Activated CD8-positive, alpha-beta T cell treated with anti-CD3 and anti-CD28 coated beads for 36 hours (primary cell): Measurements from ENCODE around the gene NOD2. TPM values are rescaled to one million over a fixed set of nuclear protein-coding genes. Genes with fewer than 3 reads are reported as not detected.

ENCODE experiments used
- ATAC-seq: fragments of 200-7000 bp; cut with Tn5 transposase; one replicate; pipeline ENCODE4 v1.10.0; 2021; ENCODE audit warnings: mild to moderate bottlenecking, moderate library complexity
- CTCF ChIA-PET: fragments of 350-600 bp; sonication (Branson Sonifier 250); formaldehyde crosslinking; loops from one replicate; lab custom pipeline; 2021; ENCODE audit warnings: antibody characterized with exemption; lab: Charles Lee
- POLR2A ChIA-PET: fragments of 350-600 bp; sonication (Branson Sonifier 250); formaldehyde crosslinking; loops from one replicate; lab custom pipeline; 2021; ENCODE audit warnings: antibody characterized with exemption; lab: Charles Lee
- DNase-seq: peaks from one replicate; pipeline ENCODE4 v3.0.0-alpha.2; 2020
- H3K27ac Mint-ChIP-seq: one replicate; pipeline ENCODE4 v1.8.0; 2021; ENCODE audit warnings: mild to moderate bottlenecking, mixed read lengths
- H3K27me3 Mint-ChIP-seq: one replicate; pipeline ENCODE4 v1.8.0; 2021; ENCODE audit warnings: mixed read lengths
- H3K36me3 Mint-ChIP-seq: one replicate; pipeline ENCODE4 v1.8.0; 2021; ENCODE audit warnings: low read depth, mixed read lengths
- H3K4me1 Mint-ChIP-seq: one replicate; pipeline ENCODE4 v1.8.0; 2021; ENCODE audit warnings: low read depth, mixed read lengths
- H3K4me3 Mint-ChIP-seq: one replicate; pipeline ENCODE4 v1.8.0; 2021; ENCODE audit warnings: mild to moderate bottlenecking, moderate library complexity, mixed read lengths
- H3K9me3 Mint-ChIP-seq: one replicate; pipeline ENCODE4 v1.8.0; 2021; ENCODE audit warnings: mixed read lengths
- intact Hi-C: fragments of 100-400 bp; cut with micrococcal nuclease; formaldehyde crosslinking; loops from one replicate; pipeline ENCODE4 v1.10.0; 2022
- total RNA-seq, 2 experiments: library from RNA; stranded (reverse); gene quantifications; one replicate each; pipeline ENCODE4 v1.2.3, GENCODE V29; 2021
- TF ChIP-seq, protein P1 (sequence below): fragments of 200-600 bp; IDR thresholded peaks from one replicate; pipeline ENCODE4 v1.8.0; 2022; ENCODE audit warnings: antibody characterized with exemption, mild to moderate bottlenecking

Gene NOD2
- total RNA-seq, 2 experiments from 2014 or later, result 1.1 to 1.6 TPM

DNA sequence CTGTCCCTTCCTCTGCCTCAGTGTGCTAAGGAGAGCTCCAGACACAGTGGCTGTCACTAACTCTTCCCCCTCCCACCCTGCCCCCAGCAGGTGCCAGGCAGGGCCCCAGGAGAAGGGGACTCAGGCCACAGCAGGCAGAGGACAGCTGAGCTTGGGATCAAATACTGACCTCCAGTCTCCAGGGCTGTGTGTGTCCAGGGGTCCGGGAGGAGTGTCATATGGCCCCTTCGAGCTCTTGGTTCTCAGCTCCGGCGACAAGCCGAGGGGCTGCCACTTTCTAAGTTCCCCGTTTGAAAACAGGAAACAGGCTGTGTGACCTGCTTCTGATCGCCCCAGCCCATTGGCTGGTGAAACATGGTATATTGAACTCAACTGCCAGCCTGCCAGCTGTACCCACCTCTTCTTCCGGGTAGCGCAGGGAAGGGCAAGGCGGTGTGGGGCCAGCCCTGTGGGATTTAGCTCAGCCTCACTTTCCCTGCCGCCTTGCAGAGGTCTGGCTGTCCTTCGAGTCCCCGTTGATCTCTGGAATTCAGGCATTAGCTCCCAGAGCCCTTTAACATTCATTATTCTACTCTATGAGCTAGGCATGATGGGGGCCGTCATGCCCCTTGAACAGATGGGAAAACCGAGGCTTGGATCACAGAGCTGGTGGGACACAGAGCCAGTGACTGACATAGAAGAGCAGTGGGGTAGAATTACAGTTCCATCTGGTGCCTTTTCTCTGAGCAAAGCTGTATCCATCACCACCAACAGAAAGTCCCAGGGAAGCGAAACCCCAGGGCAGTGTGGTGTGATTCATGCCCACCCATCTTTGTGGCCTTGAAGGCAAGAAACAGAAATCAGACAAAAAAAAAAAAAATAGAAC, 12.2 kb upstream of the NOD2 start, which contains the start of gene SNX20:
Gene SNX20 (minus strand): TSS at position 292 of the 865 bp plus-strand sequence. CDS start 3,786 bp downstream, outside the sequence.
- ChIA-PET CTCF (interaction anchor here (0.8 to 9.7 kb wide), 8 partner anchors 10 to 125 kb away, joined by 3 to 168 read pairs (median 13); partner anchors contain the start of gene CYLD), POLR2A (interaction anchor here (1.1 to 5.1 kb wide), 8 partner anchors 13 to 408 kb away, joined by 4 to 59 read pairs (median 4); no protein-coding TSS in a partner anchor)
- H3K36me3 Mint-ChIP-seq, result peaks cover 32% of the 10 kb centered on the region
- ATAC-seq (peak; percentile 83), DNase-seq (peak; percentile 81)
- no peaks in the 10 kb centered on the region for H3K27me3 Mint-ChIP-seq
- H3K4me1 Mint-ChIP-seq, result peaks cover 79% of the 10 kb centered on the region
- H3K9me3 Mint-ChIP-seq, result no peaks in the 10 kb centered on the region
- H3K27ac Mint-ChIP-seq, result peak within 1 kb of the TSS; percentile 93
- peak within 1 kb of the TSS; percentile 78 for H3K4me3 Mint-ChIP-seq
- intact Hi-C loops, result loop anchor here (5.0 kb wide), 1 partner anchor 66 kb away; no protein-coding TSS in a partner anchor
- TF ChIP-seq, protein P1, sequence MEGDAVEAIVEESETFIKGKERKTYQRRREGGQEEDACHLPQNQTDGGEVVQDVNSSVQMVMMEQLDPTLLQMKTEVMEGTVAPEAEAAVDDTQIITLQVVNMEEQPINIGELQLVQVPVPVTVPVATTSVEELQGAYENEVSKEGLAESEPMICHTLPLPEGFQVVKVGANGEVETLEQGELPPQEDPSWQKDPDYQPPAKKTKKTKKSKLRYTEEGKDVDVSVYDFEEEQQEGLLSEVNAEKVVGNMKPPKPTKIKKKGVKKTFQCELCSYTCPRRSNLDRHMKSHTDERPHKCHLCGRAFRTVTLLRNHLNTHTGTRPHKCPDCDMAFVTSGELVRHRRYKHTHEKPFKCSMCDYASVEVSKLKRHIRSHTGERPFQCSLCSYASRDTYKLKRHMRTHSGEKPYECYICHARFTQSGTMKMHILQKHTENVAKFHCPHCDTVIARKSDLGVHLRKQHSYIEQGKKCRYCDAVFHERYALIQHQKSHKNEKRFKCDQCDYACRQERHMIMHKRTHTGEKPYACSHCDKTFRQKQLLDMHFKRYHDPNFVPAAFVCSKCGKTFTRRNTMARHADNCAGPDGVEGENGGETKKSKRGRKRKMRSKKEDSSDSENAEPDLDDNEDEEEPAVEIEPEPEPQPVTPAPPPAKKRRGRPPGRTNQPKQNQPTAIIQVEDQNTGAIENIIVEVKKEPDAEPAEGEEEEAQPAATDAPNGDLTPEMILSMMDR, result no peak

DNA sequence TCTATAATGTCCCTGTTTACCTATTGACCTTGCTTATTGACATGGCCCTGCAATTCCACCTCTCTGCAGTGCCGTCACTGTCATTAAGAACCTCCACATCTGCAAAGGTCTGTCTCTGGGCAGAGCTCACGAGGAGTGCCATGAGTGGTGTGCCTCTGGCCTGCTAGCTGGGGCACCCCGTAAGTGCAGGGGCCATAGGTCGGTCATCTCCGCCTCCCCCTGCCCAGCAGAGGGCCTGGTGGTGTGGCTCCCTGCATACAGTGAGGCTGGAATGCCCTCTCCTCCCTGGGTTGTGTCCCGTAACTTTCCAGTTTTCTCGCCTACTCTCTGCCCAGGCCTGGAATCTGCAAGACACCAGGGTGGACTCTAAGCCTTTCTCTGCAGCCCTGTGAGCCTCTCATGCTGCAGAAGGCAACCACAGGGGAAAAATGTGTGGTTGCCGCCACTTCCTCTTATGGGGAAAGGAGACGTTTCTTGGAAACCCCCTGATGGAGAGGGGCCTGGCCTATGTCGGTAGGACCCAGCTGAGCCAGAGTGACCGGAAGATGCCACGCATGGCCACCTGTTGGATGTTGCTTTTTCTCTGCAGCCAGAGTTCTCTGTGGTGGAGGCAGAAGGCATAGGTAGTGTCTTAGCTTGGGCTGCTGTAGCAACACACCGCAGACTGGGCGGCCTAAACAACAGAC, 9.6 kb upstream of the NOD2 start:
- ATAC-seq (peak; percentile 21), DNase-seq (peak; percentile 78)
- H3K36me3 Mint-ChIP-seq, result peaks cover 7% of the 10 kb centered on the region
- H3K27ac Mint-ChIP-seq, result peak overlapping the region; percentile 81
- H3K4me3 Mint-ChIP-seq, result peak overlapping the region; percentile 19
- ChIA-PET POLR2A (interaction anchor here (1.0 to 4.4 kb wide), 4 partner anchors 13 to 73 kb away, joined by 3 to 19 read pairs (median 8); no protein-coding TSS in a partner anchor), CTCF (interaction anchor here (1.2 to 9.7 kb wide), 4 partner anchors 12 to 61 kb away, joined by 3 to 168 read pairs (median 8); no protein-coding TSS in a partner anchor)
- intact Hi-C loops, result loop anchor here (5.0 kb wide), 1 partner anchor 63 kb away; no protein-coding TSS in a partner anchor
- H3K27me3 Mint-ChIP-seq, result no peaks in the 10 kb centered on the region
- TF ChIP-seq, protein P1, result no peak
- no peaks in the 10 kb centered on the region for H3K9me3 Mint-ChIP-seq
- peaks cover 58% of the 10 kb centered on the region for H3K4me1 Mint-ChIP-seq

DNA sequence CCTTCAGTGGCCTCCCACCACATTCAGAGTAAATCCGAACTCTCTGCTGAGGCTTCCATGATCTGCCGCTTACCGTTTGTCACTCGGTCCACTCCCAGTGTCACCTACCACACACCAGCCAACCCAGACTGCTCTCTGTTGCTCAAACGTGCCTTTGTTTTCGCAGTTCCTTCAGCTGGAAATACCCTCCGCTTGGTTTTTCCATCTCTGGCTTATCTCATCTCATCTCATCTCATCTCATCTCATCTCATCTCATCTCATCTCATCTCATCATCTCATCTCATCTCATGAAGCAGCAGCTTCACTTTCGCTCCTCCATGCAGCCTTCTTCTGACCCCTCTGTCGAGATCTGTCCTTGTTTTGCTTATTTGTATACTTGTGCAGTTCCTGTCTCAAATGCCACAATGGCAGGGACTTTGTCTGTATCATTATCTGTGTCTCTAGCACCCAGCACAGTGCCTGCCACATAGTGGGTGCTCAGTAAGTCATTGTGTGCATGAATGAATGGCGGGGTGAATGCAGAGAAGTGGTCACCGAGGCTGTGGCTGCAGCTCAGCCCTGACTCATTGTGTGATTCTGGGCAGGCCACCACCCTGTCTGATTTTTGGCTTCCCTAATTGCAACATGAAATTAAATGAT, 8.5 kb upstream of the NOD2 start:
- DNase-seq (peak; percentile 50), ATAC-seq (peak; percentile 13)
- ChIA-PET POLR2A (interaction anchor here (0.9 to 4.4 kb wide), 6 partner anchors 9 to 72 kb away, joined by 3 to 19 read pairs (median 4); no protein-coding TSS in a partner anchor), CTCF (interaction anchor here (0.6 to 2.6 kb wide), 10 partner anchors 10 to 748 kb away, joined by 3 to 12 read pairs (median 3); no protein-coding TSS in a partner anchor)
- Mint-ChIP-seq H3K4me3 (peak overlapping the region; percentile 22), H3K9me3 (no peaks in the 10 kb centered on the region), H3K27me3 (no peaks in the 10 kb centered on the region), H3K4me1 (peaks cover 54% of the 10 kb centered on the region), H3K27ac (peak overlapping the region; percentile 81), H3K36me3 (peaks cover 4% of the 10 kb centered on the region)
- intact Hi-C loops, result loop anchor here (5.0 kb wide), 1 partner anchor 62 kb away; no protein-coding TSS in a partner anchor
- TF ChIP-seq, protein P1, result no peak

DNA sequence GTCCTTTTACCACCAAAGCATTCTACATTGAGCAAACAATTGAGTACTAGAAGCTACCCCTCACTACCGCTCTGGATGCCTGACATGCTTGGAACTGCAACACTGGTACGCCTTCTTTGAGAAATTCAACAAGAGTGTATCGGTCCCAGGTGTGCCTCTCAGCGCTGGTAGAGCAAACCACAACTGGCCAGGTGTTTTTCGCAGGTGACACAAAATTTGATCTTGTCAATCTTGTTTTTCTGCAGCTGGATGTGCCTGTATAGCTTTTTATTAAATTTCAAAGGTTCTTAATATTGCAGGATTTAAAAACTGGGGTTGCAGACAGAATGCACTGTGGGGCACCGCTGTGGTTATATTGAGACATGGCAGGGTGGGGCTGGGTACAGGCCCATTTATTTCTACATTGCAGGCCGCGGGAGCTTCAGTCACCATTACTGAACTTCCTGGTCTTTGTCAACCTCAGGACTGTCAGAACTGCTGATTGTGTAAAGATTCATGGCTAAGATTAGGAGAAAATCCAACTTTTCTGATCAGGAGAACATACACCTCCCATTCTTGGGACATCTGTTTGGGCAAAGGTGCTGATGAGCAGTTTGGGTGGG, 7.8 kb upstream of the NOD2 start:
- intact Hi-C loops, result no loop called here
- Mint-ChIP-seq H3K4me1 (peaks cover 49% of the 10 kb centered on the region), H3K4me3 (no peak overlapping the region), H3K27ac (peak overlapping the region; percentile 81), H3K9me3 (no peaks in the 10 kb centered on the region), H3K27me3 (no peaks in the 10 kb centered on the region), H3K36me3 (peaks cover 2% of the 10 kb centered on the region)
- no peak for ATAC-seq
- TF ChIP-seq, protein P1, result no peak
- CTCF ChIA-PET, result interaction anchor here (0.6 to 2.6 kb wide), 7 partner anchors 10 to 748 kb away, joined by 3 to 12 read pairs (median 3); no protein-coding TSS in a partner anchor
- no peak for DNase-seq
- POLR2A ChIA-PET, result interaction anchor here (0.9 to 4.4 kb wide), 6 partner anchors 8 to 72 kb away, joined by 3 to 19 read pairs (median 4); no protein-coding TSS in a partner anchor
